Right lobe of liver (tissue), 4 donors: ENCODE data around the gene DNAH1.

Experiments
- CTCF ChIP-seq, 4 donors: fragments of 200-600 bp in 3 of 4; fragments of 450-650 bp in 1 of 4; IDR thresholded peaks; one replicate each; pipeline versions ENCODE4 v1.5.1 to v1.8.0; 2016 to 2022; ENCODE audit warnings: antibody characterized with exemption in 4 of 4, mild to moderate bottlenecking in 2 of 4
- POLR2A ChIP-seq: fragments of 450-650 bp; IDR thresholded peaks from one replicate; pipeline ENCODE4 v1.6.1; 2017; ENCODE audit warnings: antibody characterized with exemption, mild to moderate bottlenecking
- donor health status: DM: no; HTN: no; CAD: no.
- donor health status: DM: no; HTN: no; CAD: no.
- donor health status: DM: no; HTN: yes; CAD: no.

DNA sequence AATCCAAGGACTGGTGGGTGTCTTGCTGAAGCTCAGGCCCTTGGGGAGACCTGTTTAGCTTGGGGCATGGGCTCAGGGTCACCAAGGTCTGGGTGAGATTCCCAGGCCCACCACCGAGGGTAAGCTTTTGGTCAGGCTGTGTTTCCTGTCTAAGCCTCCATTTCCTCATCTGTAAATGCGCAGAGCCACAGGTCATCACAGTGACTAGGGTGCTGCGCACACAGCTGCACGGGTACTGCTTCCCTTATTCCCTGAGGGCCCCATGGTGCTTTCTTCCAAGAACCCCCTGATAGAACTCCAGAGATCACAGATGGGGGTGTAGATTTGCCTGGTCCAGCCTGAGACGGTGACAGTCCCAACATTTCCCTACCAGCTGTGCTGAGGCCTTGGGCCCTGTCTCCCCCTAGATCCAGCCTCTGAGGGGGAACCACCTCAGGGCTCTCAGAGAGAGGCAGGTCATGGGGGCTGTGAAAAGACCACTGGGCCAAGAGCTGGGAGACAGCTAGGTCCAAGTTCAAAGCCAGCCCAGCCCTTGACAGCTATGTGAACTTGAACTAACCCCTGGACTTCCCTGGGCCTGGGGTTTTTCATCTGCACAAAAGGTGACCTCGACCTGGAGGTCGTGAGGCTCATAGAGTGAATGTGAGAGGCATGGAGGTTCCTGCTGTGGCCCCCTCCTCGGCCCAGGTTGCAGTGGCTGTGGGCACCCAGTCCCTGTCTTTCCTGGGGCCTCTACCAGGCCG, 68.1 kb downstream of the DNAH1 start:
- TF ChIP-seq CTCF (IDR thresholded peaks at IDR 0.05) (no peak), POLR2A (no peak)
